Ovary (tissue), 3 donors: ENCODE data around the gene CXCL9.

ENCODE experiments used
- CTCF ChIP-seq, 3 donors: fragments of 450-650 bp in 2 of 3; fragments of 200-600 bp in 1 of 3; IDR thresholded peaks; one replicate each; pipeline versions ENCODE4 v1.5.1 to v1.8.0; 2016 to 2022; ENCODE audit warnings: antibody characterized with exemption in 3 of 3, mild to moderate bottlenecking in 1 of 3
- POLR2A ChIP-seq: fragments of 450-650 bp; IDR thresholded peaks from one replicate; pipeline ENCODE4 v1.6.1; 2017; ENCODE audit warnings: antibody characterized with exemption, mild to moderate bottlenecking, moderate library complexity
- donor health status: DM: no; HTN: no; CAD: no.

GRCh38 chr4:76029300-76029699 lies 22.0 kb upstream of the CXCL9 start:
- TF ChIP-seq CTCF (IDR thresholded peaks at IDR 0.05): no peak
- TF ChIP-seq POLR2A: no peak
